Astrocyte of the cerebellum (primary cell): Measurements from ENCODE around the gene DNTT.

Experiments used
- DNase-seq: peaks from one replicate; pipeline ENCODE4 v3.0.0-alpha.2; 2011; ENCODE audit warnings: low read depth
- H3K4me3 ChIP-seq: 2 replicates; pipeline ENCODE4 v1.5.1; 2011; ENCODE audit warnings: mild to moderate bottlenecking, low read depth, low read length, moderate library complexity
- CTCF ChIP-seq: IDR thresholded peaks from 2 replicates; pipeline ENCODE4 v1.5.1; 2012; ENCODE audit warnings: low read length, low read depth, moderate library complexity, mild to moderate bottlenecking; ENCODE audit errors: missing control alignments
- in situ Hi-C: cut with HindIII; loops from 2 replicates; pipeline ENCODE4 v1.10.0; 2017; ENCODE audit warnings: low sequenced_read_pairs

The DNTT gene

GRCh38 chr10:96261132-96261531, 43.1 kb upstream of the DNTT start:
- in situ Hi-C loops: no loop called here
- no peak overlapping the region for H3K4me3 ChIP-seq
- no peak for TF ChIP-seq CTCF
- no peak for DNase-seq

- TF ChIP-seq CTCF: no peak
- H3K4me3 ChIP-seq: no peak overlapping the region
- DNase-seq: no peak
- in situ Hi-C loops: no loop called here
These were observed 42.3 kb upstream of the DNTT start for GRCh38 chr10:96261930-96262329.

GRCh38 chr10:96263176-96263575, 41.1 kb upstream of the DNTT start:
- TF ChIP-seq CTCF: no peak
- no peak overlapping the region for H3K4me3 ChIP-seq
- in situ Hi-C loops: no loop called here

GRCh38 chr10:96263669-96264068, 40.6 kb upstream of the DNTT start:
- H3K4me3 ChIP-seq: no peak overlapping the region
- DNase-seq: no peak
- in situ Hi-C loops: no loop called here
- TF ChIP-seq CTCF: no peak

More at GRCh38 chr10:96263176-96263575, 41.1 kb upstream of the DNTT start:
- DNase-seq: no peak

GRCh38 chr10:96264938-96265337, 39.3 kb upstream of the DNTT start:
- H3K4me3 ChIP-seq: no peak overlapping the region
- in situ Hi-C loops: no loop called here
- TF ChIP-seq CTCF: no peak
- DNase-seq: no peak

GRCh38 chr10:96266118-96266770, 38.0 kb upstream of the DNTT start:
- no peak overlapping the region for H3K4me3 ChIP-seq
- no peak for DNase-seq
- in situ Hi-C loops: no loop called here
- TF ChIP-seq CTCF: no peak
